OCI-LY3 (cell line): ENCODE results near the gene RERE.

Source experiments
- EZH2phosphoT487 ChIP-seq: fragments of 200-600 bp; shearing (Covaris generic); IDR thresholded peaks from 2 replicates; pipeline ENCODE4 v1.6.1; 2018; ENCODE audit warnings: antibody characterized with exemption, mixed run types, low read depth
- TF ChIP-seq, protein P1 (sequence below): fragments of 200-600, 300-600 bp; sonication (generic); IDR thresholded peaks from 2 replicates; pipeline ENCODE4 v1.5.1; 2014; ENCODE audit warnings: antibody characterized with exemption, low read length, low read depth

DNA sequence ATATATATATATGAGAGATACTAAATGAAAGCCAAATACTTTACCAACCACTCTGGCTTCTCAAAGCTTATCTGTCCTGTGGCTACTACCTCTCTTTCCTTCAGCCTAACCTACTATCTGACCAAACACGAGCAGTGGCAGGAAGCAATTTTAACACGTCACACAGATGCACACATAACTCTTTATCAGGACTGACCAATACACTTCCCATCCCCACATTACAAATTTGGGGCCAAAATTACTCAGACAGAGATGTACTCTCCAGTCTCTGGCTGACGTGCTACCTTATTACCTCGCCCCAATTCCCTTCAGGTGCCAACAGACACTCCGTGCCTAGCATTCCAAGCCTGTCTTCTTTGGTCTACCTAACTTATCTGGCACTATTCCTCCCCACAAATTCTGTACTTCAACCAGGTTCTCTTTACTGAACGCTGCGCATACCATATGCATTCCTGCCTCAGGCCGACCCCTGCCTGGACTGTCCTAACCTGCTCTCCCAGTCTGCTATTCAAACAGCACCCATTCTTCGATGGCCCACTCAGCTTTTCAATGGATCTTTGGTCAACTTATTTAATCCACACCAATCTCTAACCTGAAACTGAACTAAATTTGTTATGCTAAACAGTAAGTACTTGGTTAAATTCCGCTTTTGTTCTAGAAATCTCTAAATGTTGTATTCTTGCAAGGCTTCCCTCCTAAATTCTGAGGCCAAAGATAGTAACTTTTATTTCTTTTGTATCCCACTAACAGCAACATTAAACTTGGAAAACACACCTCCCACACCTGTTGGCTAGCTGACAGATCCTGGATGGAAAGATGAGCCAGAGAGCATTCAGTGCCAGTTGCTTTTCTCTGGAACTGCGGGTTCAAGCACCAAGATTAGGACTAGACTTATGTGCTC lies 27.9 kb downstream of the RERE start:
- TF ChIP-seq, protein P1, sequence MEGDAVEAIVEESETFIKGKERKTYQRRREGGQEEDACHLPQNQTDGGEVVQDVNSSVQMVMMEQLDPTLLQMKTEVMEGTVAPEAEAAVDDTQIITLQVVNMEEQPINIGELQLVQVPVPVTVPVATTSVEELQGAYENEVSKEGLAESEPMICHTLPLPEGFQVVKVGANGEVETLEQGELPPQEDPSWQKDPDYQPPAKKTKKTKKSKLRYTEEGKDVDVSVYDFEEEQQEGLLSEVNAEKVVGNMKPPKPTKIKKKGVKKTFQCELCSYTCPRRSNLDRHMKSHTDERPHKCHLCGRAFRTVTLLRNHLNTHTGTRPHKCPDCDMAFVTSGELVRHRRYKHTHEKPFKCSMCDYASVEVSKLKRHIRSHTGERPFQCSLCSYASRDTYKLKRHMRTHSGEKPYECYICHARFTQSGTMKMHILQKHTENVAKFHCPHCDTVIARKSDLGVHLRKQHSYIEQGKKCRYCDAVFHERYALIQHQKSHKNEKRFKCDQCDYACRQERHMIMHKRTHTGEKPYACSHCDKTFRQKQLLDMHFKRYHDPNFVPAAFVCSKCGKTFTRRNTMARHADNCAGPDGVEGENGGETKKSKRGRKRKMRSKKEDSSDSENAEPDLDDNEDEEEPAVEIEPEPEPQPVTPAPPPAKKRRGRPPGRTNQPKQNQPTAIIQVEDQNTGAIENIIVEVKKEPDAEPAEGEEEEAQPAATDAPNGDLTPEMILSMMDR = no peak
- TF ChIP-seq EZH2phosphoT487 = no peak
